ENCODE measurements around the gene NTRK2.

DNA sequence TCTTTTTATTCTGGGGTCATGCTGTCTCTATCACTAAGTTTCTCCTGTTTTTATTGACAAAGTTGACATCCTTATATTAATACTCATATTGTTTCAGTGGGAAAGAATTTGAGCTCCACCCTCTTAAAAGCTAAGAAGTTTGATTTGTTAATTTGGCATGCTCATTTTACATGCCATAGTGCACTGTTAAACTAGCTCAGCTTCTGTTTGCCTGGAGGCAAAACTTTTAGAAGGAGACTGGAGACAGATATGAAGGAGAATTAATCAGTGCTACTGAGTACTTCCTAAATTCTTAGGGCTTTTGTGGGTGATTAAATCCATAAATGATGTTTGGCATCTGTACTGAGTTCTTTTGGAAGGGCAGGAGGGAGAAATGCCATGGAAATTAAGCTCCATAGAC is 138.9 kb downstream of the NTRK2 start:
- TF ChIP-seq, protein P1, sequence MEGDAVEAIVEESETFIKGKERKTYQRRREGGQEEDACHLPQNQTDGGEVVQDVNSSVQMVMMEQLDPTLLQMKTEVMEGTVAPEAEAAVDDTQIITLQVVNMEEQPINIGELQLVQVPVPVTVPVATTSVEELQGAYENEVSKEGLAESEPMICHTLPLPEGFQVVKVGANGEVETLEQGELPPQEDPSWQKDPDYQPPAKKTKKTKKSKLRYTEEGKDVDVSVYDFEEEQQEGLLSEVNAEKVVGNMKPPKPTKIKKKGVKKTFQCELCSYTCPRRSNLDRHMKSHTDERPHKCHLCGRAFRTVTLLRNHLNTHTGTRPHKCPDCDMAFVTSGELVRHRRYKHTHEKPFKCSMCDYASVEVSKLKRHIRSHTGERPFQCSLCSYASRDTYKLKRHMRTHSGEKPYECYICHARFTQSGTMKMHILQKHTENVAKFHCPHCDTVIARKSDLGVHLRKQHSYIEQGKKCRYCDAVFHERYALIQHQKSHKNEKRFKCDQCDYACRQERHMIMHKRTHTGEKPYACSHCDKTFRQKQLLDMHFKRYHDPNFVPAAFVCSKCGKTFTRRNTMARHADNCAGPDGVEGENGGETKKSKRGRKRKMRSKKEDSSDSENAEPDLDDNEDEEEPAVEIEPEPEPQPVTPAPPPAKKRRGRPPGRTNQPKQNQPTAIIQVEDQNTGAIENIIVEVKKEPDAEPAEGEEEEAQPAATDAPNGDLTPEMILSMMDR (IDR thresholded peaks at IDR 0.05 in 4 of 5, conservative IDR thresholded peaks at IDR 0.05 in 1 of 5) = no peak
- TF ChIP-seq POLR2A (IDR thresholded peaks at IDR 0.05) = no peak
